ENCODE data around the gene BLMH.

- TF ChIP-seq CTCF (IDR thresholded peaks at IDR 0.05; ENCODE audit: extremely low read depth in 1 of 2, insufficient read depth in 1 of 2, low read depth in 1 of 2, low read length in 2 of 2) (no peak), POLR2AphosphoS5 (IDR thresholded peaks at IDR 0.05; ENCODE audit: insufficient read depth, low read depth, low read length) (no peak)
Measured at GRCh38 chr17:30222251-30222650, 69.5 kb downstream of the BLMH start.

All from endothelial cell of umbilical vein (primary cell).